SK-N-SH (cell line): ENCODE results near the gene ARHGAP26.

Experiments used
- CTCF ChIP-seq: fragments of 200-600 bp; sonication (generic); IDR thresholded peaks from 2 replicates; pipeline ENCODE4 v1.6.1; 2017; ENCODE audit warnings: antibody characterized with exemption, mild to moderate bottlenecking, moderate library complexity
- MXI1 ChIP-seq: IDR thresholded peaks from 2 replicates; pipeline ENCODE4 v1.6.1; 2012; ENCODE audit warnings: mild to moderate bottlenecking, low read depth, low read length, improper control_type of control experiment
- TF ChIP-seq, protein P1 (sequence below): fragments of 150-350 bp; IDR thresholded peaks from 2 replicates; pipeline ENCODE4 v1.6.1; 2017; ENCODE audit warnings: antibody characterized with exemption, low read length, low read depth, borderline replicate concordance

GRCh38 chr5:143165049-143165880 is 395.1 kb downstream of the ARHGAP26 start:
- TF ChIP-seq CTCF = no peak
- no peak for TF ChIP-seq MXI1
- TF ChIP-seq, protein P1, sequence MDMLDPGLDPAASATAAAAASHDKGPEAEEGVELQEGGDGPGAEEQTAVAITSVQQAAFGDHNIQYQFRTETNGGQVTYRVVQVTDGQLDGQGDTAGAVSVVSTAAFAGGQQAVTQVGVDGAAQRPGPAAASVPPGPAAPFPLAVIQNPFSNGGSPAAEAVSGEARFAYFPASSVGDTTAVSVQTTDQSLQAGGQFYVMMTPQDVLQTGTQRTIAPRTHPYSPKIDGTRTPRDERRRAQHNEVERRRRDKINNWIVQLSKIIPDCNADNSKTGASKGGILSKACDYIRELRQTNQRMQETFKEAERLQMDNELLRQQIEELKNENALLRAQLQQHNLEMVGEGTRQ = no peak
